NCI-H524 (cell line): Measurements from ENCODE around the gene ADRA2B.

Experiments used
- DNase-seq, 2 experiments: peaks; one replicate each; lab custom pipeline; 2025; lab: John Stamatoyannopoulos, UW

ADRA2B gene

GRCh38 chr2:96117701-96118588 lies 1.6 kb upstream of the ADRA2B start:
- peak in 1 of 2 experiments; percentile 17 for DNase-seq

GRCh38 chr2:96116879-96117533 lies 635 bp upstream of the ADRA2B start:
- peak; percentile 30 to 51 for DNase-seq

GRCh38 chr2:96115631-96116423 lies 544 bp downstream of the ADRA2B start:
- no peak for DNase-seq

GRCh38 chr2:96114903-96115581 lies 1.3 kb downstream of the ADRA2B start:
- no peak for DNase-seq

- no peak for DNase-seq
Measured at GRCh38 chr2:96114546-96114902, 1.8 kb downstream of the ADRA2B start.

GRCh38 chr2:96113951-96114350 lies 2.4 kb downstream of the ADRA2B start:
- no peak for DNase-seq

- no peak for DNase-seq
Measured at GRCh38 chr2:96113367-96113677, 3.0 kb downstream of the ADRA2B start.

GRCh38 chr2:96112501-96113366 lies 3.6 kb downstream of the ADRA2B start:
- DNase-seq = no peak

GRCh38 chr2:96111823-96112500 lies 4.4 kb downstream of the ADRA2B start:
- DNase-seq = no peak

GRCh38 chr2:96111257-96111640 lies 5.1 kb downstream of the ADRA2B start:
- DNase-seq = no peak

- DNase-seq = no peak
Measured at GRCh38 chr2:96110621-96111256, 5.6 kb downstream of the ADRA2B start.

- DNase-seq = no peak
Measured at GRCh38 chr2:96109931-96110511, 6.3 kb downstream of the ADRA2B start.

GRCh38 chr2:96109361-96109680 lies 7.0 kb downstream of the ADRA2B start:
- DNase-seq = no peak

- DNase-seq = no peak
Measured at GRCh38 chr2:96108541-96109360, 7.6 kb downstream of the ADRA2B start.

GRCh38 chr2:96108151-96108540 lies 8.2 kb downstream of the ADRA2B start:
- DNase-seq = peak in 1 of 2 experiments; percentile 20

- DNase-seq = no peak
Measured at GRCh38 chr2:96107708-96108065, 8.7 kb downstream of the ADRA2B start.

- DNase-seq = no peak
Measured at GRCh38 chr2:96106991-96107707, 9.2 kb downstream of the ADRA2B start.

GRCh38 chr2:96105994-96106715 lies 10.2 kb downstream of the ADRA2B start:
- no peak for DNase-seq
